Right atrium auricular region (tissue), 2 donors: ENCODE measurements around the gene LRFN2. TPM values are rescaled to one million over a fixed set of nuclear protein-coding genes. Genes with fewer than 3 reads are reported as not detected.

Experiments used
- DNase-seq: peaks from one replicate; pipeline ENCODE4 v3.0.0-alpha.2; 2019; ENCODE audit warnings: low spot score
- H3K27ac ChIP-seq, 2 donors: fragments of 200-600 bp; sonication (generic); 1 replicate in 1 of 2; 2 replicates in 1 of 2; pipeline ENCODE4 v1.5.1; 2016 to 2019
- H3K27me3 ChIP-seq, 2 donors: fragments of 200-600 bp; sonication (generic); one replicate each; pipeline versions ENCODE4 v1.5.1 to v1.6.0; 2017 to 2019
- H3K36me3 ChIP-seq: fragments of 200-600 bp; sonication (generic); one replicate; pipeline ENCODE4 v1.5.1; 2016
- H3K4me1 ChIP-seq, 2 donors: fragments of 200-600 bp; sonication (generic); one replicate each; pipeline versions ENCODE4 v1.5.1 to v1.6.0; 2017 to 2019
- H3K4me3 ChIP-seq, 2 donors: fragments of 200-600 bp; sonication (generic); 1 replicate in 1 of 2; 2 replicates in 1 of 2; pipeline ENCODE4 v1.5.1; 2017 to 2019; ENCODE audit warnings: mild to moderate bottlenecking in 1 of 2, moderate library complexity in 1 of 2
- H3K9me3 ChIP-seq, 2 donors: fragments of 200-600 bp; sonication (generic); one replicate each; pipeline ENCODE4 v1.5.1; 2019
- CTCF ChIP-seq, 2 donors: fragments of 200-600 bp; sonication (generic); IDR thresholded peaks; one replicate each; pipeline ENCODE4 v1.5.1; 2019; ENCODE audit warnings: antibody characterized with exemption in 2 of 2
- total RNA-seq, 2 donors: library from RNA; depleted of rRNA; stranded (reverse); fragments of >200 nt; gene quantifications; one replicate each; pipeline ENCODE4 v1.1.0, GENCODE V29; 2016

The LRFN2 gene
- total RNA-seq, 2 donors from 2014 or later, result not detected

- Histone ChIP-seq H3K27ac (no peak overlapping the region), H3K36me3 (no peaks in the 10 kb centered on the region), H3K4me3 (no peak overlapping the region), H3K27me3 (no peaks in the 10 kb centered on the region), H3K4me1 (peaks cover 0 to 19% of the 10 kb centered on the region in 2 donors), H3K9me3 (no peaks in the 10 kb centered on the region)
- TF ChIP-seq CTCF (IDR thresholded peaks at IDR 0.05), result no peak
- no peak for DNase-seq
These were observed 160.0 kb downstream of the LRFN2 start for GRCh38 chr6:40427196-40427595.

GRCh38 chr6:40426346-40427066 is 160.7 kb downstream of the LRFN2 start:
- TF ChIP-seq CTCF (IDR thresholded peaks at IDR 0.05), result no peak
- Histone ChIP-seq H3K9me3 (no peaks in the 10 kb centered on the region), H3K4me3 (no peak overlapping the region), H3K27me3 (no peaks in the 10 kb centered on the region), H3K4me1 (peaks cover 0 to 19% of the 10 kb centered on the region in 2 donors), H3K36me3 (no peaks in the 10 kb centered on the region), H3K27ac (no peak overlapping the region)
- no peak for DNase-seq

- H3K27me3 ChIP-seq, result no peaks in the 10 kb centered on the region
- H3K4me1 ChIP-seq, result peaks cover 0 to 19% of the 10 kb centered on the region in 2 donors
- DNase-seq, result no peak
- no peaks in the 10 kb centered on the region for H3K9me3 ChIP-seq
- no peak overlapping the region for H3K4me3 ChIP-seq
- TF ChIP-seq CTCF (IDR thresholded peaks at IDR 0.05), result no peak
- H3K27ac ChIP-seq, result peak overlapping the region; percentile 44 to 72
- H3K36me3 ChIP-seq, result no peaks in the 10 kb centered on the region
These were observed 161.8 kb downstream of the LRFN2 start for GRCh38 chr6:40425192-40425919.

- peaks cover 0 to 23% of the 10 kb centered on the region in 2 donors for H3K4me1 ChIP-seq
- no peak overlapping the region for H3K27ac ChIP-seq
- no peaks in the 10 kb centered on the region for H3K9me3 ChIP-seq
- H3K36me3 ChIP-seq, result no peaks in the 10 kb centered on the region
- no peaks in the 10 kb centered on the region for H3K27me3 ChIP-seq
- TF ChIP-seq CTCF (IDR thresholded peaks at IDR 0.05), result no peak
- no peak for DNase-seq
- H3K4me3 ChIP-seq, result no peak overlapping the region
These were observed 165.1 kb downstream of the LRFN2 start for GRCh38 chr6:40422046-40422445.

- peaks cover 0 to 16% of the 10 kb centered on the region in 2 donors for H3K4me1 ChIP-seq
- no peaks in the 10 kb centered on the region for H3K36me3 ChIP-seq
- H3K27me3 ChIP-seq, result no peaks in the 10 kb centered on the region
- H3K9me3 ChIP-seq, result no peaks in the 10 kb centered on the region
- no peak overlapping the region for H3K4me3 ChIP-seq
- H3K27ac ChIP-seq, result no peak overlapping the region
- DNase-seq, result no peak
- TF ChIP-seq CTCF (IDR thresholded peaks at IDR 0.05), result no peak
These were observed 167.0 kb downstream of the LRFN2 start for GRCh38 chr6:40419946-40420728.
